Esophagus mucosa (tissue), 1 donor: Measurements from ENCODE around the gene SCN4A. TPM values are rescaled to one million over a fixed set of nuclear protein-coding genes. Genes with fewer than 3 reads are reported as not detected.
A peak's percentile ranks its signal among the peaks of the same experiment; 100 is the strongest.
"Not testable (repeated sequence)": the region's sequence is repeated elsewhere in the genome, so short reads cannot be mapped to it uniquely, and the experiment has no call there.

Source experiments
- ATAC-seq: fragments of 200-7000 bp; cut with Tn5 transposase; one replicate; pipeline ENCODE4 v1.9.1; 2020
- total RNA-seq: library from RNA; stranded (reverse); gene quantifications from one replicate; pipeline ENCODE4 v1.2.4, GENCODE V29; 2023
- donor health status: DM: yes; HTN: yes; CAD: no.

Gene SCN4A
- total RNA-seq, 1 donor from 2014 or later = 0.12 TPM

DNA sequence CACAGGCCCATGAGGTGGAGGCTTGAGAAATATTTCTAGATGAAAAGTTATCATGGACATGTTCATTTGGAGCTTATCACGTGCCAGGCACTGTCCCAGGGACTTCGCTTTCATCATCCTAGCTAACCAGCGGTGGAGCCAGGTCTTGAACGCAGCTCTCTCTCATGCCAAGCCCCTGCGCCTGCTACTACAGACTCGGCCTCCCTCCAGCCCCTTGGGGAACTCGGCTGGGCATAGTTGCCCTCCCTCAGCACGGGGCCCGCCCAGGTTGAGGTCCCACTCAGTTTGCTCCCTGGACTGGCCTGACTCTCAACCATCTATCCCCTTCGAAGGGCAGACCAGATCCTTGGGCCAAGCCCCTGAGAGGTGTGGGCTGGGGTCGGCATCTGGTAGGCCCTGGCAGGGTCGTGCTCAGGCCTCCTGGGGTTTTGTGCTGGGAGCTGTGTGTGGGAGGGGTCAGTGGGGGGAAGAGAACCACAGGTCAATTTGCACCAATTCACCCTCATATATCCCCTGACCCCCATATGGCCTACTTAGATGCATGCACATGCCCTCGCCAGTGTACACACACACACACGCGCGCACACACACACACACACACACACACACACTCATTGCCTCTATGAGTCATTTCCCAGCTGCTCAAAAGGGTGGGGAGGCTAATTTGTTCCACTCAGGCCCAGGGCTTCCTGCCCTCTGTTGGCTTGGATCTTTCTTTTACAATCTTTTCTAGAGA is 12.1 kb upstream of the SCN4A start:
- ATAC-seq = peak; percentile 90

DNA sequence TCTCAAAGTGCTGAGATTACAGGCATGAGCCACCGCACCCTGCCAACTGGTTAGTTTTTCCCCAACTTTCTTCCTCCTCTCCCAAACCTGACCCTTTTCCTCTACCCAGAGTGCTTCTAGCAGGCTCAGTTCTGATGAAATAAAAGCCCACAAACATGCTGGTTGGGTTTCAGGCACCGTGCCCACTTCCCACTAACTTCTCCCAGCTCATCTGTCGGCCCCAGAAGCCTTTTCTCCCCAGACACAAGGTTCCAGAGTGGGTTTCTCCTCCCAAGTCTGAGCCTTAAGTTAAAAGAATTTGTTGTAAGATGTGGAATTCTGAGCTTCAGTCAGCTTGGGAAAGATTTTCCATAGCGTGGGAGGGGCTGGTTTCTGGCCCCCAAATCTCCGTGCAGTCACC is 11.5 kb upstream of the SCN4A start:
- no peak for ATAC-seq

DNA sequence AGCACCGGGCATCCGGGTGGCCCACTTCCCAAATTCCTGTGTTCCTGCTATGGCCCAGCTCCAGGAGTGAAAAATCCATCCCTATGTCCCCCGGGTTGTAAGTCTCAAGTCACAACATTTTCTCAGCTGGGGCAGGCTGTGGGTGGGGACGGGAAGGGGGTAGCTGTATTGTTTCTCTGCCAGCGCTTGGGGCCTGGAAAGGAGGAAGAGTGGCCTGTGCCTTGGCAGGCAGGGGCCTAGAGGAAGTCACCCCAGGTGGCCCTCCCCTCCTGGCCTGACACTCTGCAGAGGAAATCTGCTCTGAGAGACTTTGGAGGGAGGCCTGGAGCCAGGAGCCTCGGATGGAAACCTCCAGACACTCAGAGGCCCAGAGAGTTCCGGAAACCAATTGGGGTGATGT is 10.6 kb upstream of the SCN4A start:
- ATAC-seq = no peak

DNA sequence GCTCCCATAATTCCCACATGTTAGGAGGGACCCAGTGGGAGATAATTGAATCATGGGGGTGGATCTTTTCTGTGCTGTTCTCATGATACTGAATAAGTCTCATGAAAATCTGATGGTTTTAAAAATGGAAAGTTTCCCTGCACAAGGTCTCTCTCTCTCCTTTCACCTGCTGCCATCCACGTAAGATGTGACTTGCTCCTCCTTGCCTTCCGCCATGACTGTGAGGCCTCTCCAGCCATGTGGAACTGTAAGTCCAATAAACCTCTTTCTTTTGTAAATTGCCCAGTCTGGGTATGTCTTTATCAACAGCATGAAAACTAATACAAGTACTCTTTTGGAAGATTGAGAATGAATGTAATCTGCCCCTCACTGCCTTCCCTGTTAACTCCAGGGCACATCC is 9.9 kb upstream of the SCN4A start:
- not testable (repeated sequence) for ATAC-seq

DNA sequence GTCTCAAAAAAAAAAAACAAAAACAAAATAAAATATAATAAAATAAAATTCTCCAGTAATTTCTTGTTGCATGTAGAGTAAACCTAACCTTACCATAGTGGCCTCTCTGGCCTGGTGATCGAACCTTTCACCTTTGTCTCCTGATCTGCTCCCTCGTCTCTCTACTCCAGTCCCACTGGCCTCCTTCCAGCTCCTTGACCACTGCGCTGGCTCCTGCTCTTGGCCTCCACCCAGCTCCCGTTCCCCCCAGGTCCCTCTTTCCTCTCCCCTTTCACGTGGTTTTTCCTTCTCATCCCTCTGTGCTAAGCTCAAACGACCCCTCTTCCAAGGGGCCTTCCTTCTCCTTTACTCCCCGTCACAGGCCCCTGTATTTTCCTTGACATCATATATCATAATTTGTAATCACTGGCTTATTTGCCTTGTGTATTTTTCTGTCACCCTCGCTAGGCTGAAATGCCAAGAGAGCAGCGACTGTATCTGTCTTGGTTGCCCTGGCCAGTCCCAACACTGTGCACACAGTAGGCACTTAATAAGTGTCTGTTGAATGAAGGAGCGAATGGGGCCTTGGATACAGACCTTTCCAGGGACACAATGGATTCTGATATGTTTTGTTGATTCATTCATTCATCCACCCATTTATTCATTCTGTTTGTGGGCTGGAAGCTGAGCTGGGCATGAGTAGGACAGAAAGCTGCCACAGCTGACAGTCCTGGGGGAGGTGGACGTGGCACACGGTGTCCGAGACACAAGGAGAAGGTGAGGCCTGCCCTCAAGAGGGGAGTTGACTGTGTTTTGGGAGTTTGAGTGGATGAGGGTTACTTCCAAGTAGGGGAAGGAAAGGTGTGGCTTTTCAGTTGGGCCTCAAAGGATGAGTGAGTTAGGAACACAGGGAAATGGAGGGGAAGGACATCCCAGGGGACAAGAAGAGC is 5.8 kb upstream of the SCN4A start:
- no peak for ATAC-seq

DNA sequence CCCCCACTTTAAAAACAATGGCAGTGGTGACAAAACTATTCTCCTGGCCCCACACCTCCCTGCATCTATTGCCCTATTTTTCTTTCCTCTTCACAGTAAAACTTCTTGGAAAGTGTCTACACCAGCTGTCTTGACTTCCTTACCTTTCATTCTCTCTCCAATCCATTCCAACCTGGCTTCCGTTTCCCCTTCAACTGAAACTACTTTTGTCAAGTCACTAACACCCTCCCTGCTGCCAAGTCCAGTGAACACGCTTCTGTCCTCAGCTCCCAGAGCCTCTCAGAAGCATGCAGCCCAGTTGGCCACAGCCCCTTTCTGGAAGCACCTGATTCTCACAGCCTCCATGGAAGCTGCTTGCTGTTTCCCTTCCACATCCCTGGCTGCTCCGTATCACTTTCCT is 4.0 kb upstream of the SCN4A start:
- no peak for ATAC-seq

DNA sequence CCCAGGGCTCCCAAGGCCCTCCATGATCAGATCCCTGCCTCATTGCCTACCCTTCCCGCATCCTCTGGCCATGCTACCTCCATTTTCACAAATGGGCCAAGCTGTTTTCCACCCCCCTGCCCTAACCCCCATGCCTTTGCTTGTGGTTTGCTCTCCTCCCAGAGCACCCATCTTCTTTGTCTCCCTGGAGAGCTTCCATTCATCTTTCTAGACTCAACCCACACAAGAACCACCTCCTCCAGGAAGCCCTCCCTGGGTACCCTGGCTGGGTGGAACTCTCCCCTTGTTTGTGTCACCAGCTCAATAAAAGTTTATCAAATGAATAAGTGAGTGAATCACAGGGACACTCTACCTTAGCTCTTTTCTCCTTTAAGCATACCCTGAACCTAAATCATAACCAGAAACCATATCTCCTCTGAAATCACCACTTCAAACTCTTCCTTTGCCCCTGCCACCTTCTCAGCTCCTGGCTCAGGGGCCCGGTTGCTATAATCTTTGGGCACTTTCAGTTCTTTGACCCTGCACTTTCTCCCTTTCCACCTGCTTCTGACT is 2.9 kb upstream of the SCN4A start:
- no peak for ATAC-seq

DNA sequence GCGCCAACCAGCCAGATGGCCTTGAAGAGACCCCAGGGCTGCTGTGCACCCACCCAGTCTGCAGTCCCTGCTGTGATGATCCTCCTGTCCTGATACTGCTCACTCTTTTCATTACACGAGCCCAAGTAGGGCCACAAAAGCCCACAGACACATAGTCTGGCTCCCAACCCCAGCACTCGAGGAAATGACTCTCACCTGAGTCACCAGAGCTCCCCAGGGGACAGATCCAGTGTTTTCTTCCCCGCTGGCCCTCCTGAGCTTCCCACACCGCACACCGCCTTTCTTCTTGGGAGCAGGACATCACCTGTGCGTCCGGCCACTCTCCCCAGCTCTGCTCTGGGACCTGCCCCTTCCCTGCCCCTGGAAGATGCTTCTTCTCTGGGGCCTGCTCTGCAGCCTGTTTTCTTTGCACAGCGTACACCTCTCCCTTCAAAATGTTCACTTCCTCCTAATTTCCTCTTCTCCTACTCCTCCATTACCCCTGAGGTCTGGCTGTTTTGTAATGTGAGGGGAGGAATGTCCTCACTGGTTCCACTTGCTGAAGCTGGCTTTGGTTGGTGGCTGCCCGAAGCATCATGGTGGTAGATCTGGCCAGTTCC is 2.0 kb upstream of the SCN4A start:
- ATAC-seq = peak; percentile 39

- ATAC-seq = peak; percentile 56
These were observed 1.3 kb upstream of the SCN4A start for GRCh38 chr17:63973930-63974593.

- ATAC-seq = no peak
These were observed 529 bp upstream of the SCN4A start for GRCh38 chr17:63973247-63973646.

GRCh38 chr17:63969278-63969677 is 3.4 kb downstream of the SCN4A start:
- ATAC-seq = no peak

DNA sequence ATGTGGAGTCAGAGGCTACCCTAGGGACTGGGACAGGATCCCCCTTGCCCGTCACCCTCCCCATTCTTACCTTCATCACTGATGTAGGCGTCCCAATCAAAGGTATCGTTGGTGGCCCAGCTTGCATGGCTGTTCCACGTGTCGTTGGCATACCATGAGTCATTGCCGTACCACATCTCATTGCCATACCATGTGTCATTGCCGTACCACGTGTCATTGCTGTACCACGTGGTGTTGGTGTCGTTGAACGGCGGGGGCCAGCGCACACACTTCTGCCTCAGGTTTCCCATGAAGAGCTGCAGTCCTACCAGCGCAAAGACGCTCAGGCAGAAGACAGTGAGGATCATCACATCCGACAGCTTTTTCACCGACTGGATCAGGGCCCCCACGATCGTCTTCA is 4.8 kb downstream of the SCN4A start:
- no peak for ATAC-seq

- ATAC-seq = no peak
These were observed 6.0 kb downstream of the SCN4A start for GRCh38 chr17:63966646-63967264.

GRCh38 chr17:63963123-63963522 is 9.6 kb downstream of the SCN4A start:
- ATAC-seq = no peak

- no peak for ATAC-seq
These were observed 10.4 kb downstream of the SCN4A start for GRCh38 chr17:63962298-63962744.

GRCh38 chr17:63961355-63962212 is 11.1 kb downstream of the SCN4A start:
- peak; percentile 65 for ATAC-seq

DNA sequence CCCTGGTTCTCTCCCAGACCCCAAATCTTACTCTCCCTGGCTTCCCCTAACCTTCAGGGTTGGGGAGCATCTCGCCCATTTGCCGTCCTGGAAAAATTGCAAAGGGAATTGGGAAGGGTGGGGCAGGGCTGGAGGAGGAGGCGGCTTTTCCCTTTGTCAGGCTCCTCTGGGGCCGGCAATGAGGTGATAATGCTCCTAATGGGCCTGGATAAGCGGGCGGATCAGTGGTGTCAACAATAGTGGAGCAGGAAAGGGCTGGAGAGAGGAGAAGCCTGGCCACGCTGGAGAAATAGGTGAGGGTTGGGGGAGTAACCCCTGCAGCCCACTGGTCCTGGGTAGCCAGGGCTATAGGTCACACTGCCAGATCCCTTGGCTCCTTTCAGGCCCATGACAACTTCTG is 12.3 kb downstream of the SCN4A start:
- no peak for ATAC-seq

GRCh38 chr17:63960006-63960405 is 12.7 kb downstream of the SCN4A start:
- peak; percentile 4 for ATAC-seq

DNA sequence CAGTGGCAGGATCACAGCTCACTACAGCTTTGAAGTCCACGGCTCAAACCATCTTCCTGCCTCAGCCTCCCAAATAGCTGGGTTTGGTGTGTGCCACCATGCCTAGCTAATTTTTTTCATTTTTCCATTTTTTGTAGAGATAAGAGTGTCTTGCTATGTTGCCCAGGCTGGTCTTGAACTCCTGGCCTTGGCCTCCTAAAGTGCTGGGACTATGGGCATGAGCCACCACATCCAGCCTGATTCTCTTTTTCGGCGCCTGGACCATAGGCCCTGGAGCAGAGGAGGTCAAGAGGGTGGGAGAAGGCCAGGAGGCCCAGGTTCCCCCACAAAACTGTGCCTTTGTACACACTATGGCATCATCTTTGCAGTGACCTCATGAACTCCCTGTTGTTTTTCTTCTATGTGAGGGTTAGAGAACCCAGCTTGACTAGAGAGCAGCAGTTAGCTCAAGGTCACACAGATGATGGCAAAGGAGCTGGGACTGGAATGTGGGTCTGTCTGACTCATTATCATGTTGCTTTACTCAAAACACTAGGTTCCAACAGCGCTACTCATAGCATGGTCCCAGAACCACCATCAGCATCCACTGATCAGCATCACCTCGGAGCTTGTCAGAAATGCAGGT is 16.3 kb downstream of the SCN4A start:
- ATAC-seq = no peak

DNA sequence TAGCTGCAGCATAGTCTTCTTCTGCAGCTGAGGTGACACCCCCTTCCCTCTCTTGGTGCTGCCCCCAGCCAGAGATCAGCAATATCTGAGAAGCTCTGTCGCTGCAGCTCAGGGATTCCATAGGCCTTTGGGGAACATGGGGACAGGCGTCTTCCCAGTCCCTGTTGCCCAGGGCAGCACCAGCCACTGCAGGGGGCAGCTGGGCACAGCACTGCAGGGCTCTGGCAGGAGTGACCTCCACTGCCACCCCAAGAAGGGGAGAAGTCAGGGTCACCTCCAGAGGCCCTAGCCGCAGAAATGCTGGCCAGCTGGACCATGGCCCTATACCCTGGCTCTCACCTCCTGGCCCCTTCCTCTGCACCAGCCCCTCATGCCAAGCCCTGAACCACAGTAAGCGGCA is 16.9 kb downstream of the SCN4A start:
- no peak for ATAC-seq

- no peak for ATAC-seq
These were observed 17.5 kb downstream of the SCN4A start for GRCh38 chr17:63955232-63955631.
